Epithelial cell of esophagus (primary cell): ENCODE results near the gene RGS6.
"Not testable (repeated sequence)": the region's sequence is repeated elsewhere in the genome, so short reads cannot be mapped to it uniquely, and the experiment has no call there.

Experiments used
- DNase-seq: peaks from one replicate; pipeline ENCODE4 v3.0.0; 2010; ENCODE audit warnings: low read depth
- H3K4me3 ChIP-seq: 2 replicates; pipeline ENCODE4 v1.5.1; 2011; ENCODE audit warnings: mild to moderate bottlenecking, low read length, control low read depth
- TF ChIP-seq, protein P1 (sequence below): IDR thresholded peaks from 2 replicates; pipeline ENCODE4 v1.5.1; 2011; ENCODE audit warnings: low read depth, mild to moderate bottlenecking, low read length, control low read depth, inconsistent platforms; ENCODE audit not compliant: insufficient read depth; ENCODE audit errors: missing control alignments

RGS6 gene

DNA sequence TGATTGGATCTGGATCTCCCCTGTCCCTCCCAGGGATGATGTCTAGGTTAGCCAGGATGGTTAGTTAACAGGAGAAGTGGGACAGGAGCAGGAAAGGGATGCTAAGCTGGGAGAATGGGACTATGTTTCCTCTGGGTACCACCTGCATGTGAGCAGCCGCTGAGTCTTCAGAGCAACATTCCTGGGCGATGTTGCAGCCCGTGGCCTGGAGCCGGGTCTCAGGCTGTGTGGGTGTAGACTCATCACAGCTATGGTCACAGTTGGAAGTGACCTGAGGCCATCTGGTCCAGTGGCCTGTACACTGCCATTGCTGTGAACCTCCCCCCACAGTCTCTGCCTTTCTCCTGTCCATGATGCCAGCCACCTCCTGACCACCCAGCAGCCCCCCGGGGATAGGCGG lies 539.1 kb downstream of the RGS6 start:
- DNase-seq, result no peak
- TF ChIP-seq, protein P1, sequence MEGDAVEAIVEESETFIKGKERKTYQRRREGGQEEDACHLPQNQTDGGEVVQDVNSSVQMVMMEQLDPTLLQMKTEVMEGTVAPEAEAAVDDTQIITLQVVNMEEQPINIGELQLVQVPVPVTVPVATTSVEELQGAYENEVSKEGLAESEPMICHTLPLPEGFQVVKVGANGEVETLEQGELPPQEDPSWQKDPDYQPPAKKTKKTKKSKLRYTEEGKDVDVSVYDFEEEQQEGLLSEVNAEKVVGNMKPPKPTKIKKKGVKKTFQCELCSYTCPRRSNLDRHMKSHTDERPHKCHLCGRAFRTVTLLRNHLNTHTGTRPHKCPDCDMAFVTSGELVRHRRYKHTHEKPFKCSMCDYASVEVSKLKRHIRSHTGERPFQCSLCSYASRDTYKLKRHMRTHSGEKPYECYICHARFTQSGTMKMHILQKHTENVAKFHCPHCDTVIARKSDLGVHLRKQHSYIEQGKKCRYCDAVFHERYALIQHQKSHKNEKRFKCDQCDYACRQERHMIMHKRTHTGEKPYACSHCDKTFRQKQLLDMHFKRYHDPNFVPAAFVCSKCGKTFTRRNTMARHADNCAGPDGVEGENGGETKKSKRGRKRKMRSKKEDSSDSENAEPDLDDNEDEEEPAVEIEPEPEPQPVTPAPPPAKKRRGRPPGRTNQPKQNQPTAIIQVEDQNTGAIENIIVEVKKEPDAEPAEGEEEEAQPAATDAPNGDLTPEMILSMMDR, result no peak
- no peak overlapping the region for H3K4me3 ChIP-seq

DNA sequence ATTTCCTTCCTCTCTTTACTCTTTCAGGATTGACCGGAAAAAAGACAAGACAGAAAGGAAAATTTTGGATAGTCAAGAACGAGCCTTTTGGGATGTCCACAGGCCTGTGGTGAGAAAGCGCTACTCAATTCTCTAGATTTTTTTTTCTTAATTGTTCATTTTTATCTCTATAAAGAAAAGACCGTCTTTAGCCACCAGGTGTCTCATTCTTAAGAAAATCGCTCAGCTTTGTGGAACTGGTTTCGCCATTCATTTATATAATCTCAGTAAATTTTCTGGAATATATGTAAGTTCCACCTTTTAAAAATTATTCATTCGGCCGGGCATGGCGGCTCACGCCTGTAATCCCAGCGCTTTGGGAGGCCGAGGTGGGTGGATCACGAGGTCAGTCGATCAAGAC lies 540.6 kb downstream of the RGS6 start:
- H3K4me3 ChIP-seq, result no peak overlapping the region
- TF ChIP-seq, protein P1, result no peak
- DNase-seq, result no peak

DNA sequence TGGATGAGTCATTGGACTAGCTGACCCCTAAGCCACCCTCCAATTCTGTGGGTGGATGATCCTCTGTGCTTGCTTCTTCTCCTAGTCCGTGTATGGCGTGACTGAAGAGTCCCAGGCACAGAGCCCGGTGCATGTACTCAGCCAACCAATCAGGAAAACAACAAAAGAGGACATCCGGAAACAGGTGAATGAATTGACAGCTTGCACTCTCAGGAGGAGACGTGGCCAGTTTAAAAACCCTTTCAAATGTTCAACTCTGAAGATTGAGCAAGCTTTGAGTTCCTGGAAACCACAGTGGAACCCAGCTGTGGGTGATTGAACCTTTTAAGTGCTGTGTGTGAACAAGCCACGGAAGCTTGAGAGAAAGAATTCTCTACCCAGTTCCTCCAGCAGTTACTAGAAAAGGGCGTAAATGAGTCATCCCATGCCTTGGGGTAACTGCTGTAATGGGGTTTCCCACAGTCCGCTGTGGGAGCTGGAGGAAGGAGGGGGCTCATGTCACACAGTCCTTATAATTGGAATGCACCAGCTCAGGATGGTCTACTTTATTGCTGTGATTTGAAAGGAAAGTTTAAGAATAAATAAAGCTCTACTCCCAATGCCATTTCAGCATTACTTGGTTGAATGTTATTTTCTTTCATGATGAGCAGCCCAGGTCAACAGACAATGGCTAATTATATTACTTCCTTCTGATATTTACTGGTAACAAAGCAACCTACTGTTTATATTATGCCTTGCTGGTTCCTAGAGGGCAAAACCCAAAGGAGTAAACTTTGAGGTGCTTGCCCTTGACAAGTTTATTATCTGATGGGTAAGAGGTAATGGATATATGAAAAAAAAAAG lies 544.6 kb downstream of the RGS6 start:
- DNase-seq, result peak; percentile 68
- no peak overlapping the region for H3K4me3 ChIP-seq

DNA sequence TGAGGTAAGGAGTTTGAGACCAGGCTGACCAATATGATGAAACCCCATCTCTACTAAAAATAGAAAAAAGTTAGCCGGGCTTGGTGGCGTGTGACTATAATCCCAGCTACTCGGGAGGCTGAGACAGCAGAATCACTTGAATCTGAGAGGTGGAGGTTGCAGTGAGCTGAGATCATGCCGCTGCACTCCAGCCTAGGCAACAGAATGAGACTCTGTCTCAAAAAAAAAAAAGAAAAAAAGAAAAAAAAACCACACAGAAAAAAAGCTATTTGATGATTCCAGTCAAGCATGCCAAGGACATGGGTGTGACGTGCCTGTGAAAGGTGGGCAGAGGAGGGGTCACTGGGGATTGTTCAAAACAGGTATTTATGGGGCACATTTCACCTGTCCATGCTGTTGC lies 545.3 kb downstream of the RGS6 start:
- H3K4me3 ChIP-seq, DNase-seq: not testable (repeated sequence)

More for the DNA sequence above, 544.6 kb downstream of the RGS6 start:
- TF ChIP-seq, protein P1, result no peak

DNA sequence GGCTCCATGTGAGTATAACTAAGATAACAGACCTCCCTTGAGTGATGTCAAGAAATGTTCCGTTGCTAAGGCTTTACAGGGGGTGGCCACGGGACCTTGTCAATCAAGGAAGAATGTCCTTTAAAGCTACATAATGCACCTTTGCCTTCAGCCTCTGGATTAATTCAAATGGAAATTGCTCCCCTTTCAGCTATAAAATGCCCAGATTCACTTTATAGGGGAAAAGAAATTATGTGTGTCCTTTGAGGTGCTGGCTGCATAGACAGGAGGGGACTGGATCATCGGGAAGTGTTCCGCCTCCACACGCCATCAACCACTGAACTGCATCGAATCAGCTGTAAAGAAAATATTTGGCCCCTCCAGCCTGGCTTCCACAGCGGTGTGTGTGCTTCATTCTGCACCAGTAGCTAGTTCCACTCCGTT lies 546.3 kb downstream of the RGS6 start:
- TF ChIP-seq, protein P1, result no peak
- no peak for DNase-seq
- no peak overlapping the region for H3K4me3 ChIP-seq

DNA sequence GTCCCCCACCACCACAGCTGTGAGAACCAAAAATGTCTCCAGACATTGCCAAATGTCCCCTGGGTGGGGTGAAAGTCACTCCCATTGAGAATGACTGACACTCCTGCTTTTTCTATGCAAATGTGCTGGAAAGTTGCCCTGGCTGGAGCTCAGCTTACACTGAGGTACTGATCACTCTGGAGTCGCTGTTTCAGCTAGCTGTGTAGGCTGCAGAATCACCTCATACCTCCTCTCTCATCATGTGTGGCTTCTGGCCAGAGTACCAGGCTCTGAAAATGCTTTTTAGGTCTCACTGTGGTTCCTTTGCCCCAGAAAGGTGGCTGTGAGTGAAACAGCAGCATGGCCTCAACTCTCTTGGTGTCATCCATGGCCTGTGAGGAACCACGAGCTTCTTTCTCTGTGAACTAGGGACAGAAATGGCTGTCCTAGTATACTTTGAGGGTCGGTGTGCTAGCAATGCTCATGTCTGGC lies 547.3 kb downstream of the RGS6 start:
- peak; percentile 4 for DNase-seq
- H3K4me3 ChIP-seq, result no peak overlapping the region
- TF ChIP-seq, protein P1, result no peak

DNA sequence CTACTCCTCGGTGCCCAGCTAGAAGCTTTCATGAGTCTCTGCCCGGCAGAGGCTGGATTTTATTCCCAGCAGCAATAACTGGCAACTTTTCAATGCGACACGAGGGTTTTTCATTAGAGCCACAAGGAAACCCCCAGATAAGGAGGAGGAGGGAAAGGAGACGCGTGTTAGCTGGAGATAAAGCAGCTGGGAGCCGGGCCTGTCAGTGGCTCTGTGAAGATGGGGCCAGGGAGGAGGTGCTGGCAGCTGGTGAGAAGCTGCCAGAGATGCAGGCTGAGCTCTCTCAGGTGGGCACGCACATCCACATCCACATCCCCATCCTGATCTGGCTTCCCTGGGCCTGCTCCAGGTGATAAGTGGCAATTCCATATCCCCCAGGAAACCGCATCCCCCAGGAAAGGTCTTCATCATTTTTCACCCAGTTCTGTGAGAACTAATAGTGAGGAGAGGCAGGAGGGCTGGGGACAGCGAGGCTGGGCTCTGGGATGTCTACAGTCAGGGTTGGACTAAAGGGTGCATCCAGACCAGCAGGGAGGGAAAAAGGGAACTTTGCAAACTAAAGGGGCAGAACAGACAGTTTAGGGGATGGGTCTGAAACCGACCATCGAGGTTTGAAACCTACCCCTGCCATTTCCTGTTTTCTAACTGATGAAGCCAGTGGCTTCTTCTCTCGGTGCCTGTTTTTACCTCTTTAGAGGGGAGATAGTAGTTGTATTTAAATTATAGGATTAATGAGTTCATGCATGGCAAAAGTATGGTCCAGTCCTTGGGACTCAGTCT lies 548.4 kb downstream of the RGS6 start:
- H3K4me3 ChIP-seq, result no peak overlapping the region
- no peak for DNase-seq
- TF ChIP-seq, protein P1, result no peak
